ENCODE results near the gene NMT1.
"Not testable (repeated sequence)": the region's sequence is repeated elsewhere in the genome, so short reads cannot be mapped to it uniquely, and the experiment has no call there.

The NMT1 gene

GRCh38 chr17:45120558-45120957 lies 59.4 kb downstream of the NMT1 start:
- no peak for DNase-seq (ENCODE audit: low spot score)

- DNase-seq (ENCODE audit: low spot score), result no peak
Measured at GRCh38 chr17:45121055-45121454, 59.9 kb downstream of the NMT1 start.

- no peak for DNase-seq (ENCODE audit: low spot score)
Measured at GRCh38 chr17:45123076-45123770, 62.1 kb downstream of the NMT1 start.

- peak; percentile 95 for DNase-seq (ENCODE audit: low spot score)
Measured at GRCh38 chr17:45123930-45124796, 63.0 kb downstream of the NMT1 start.

GRCh38 chr17:45124797-45125122 lies 63.6 kb downstream of the NMT1 start:
- DNase-seq (ENCODE audit: low spot score), result not testable (repeated sequence)

- DNase-seq (ENCODE audit: low spot score), result no peak
Measured at GRCh38 chr17:45125509-45125908, 64.4 kb downstream of the NMT1 start.

- DNase-seq (ENCODE audit: low spot score), result no peak
Measured at GRCh38 chr17:45127207-45127547, 66.1 kb downstream of the NMT1 start.

GRCh38 chr17:45127548-45128300 lies 66.6 kb downstream of the NMT1 start:
- peak; percentile 70 for DNase-seq (ENCODE audit: low spot score)

GRCh38 chr17:45128331-45128730 lies 67.2 kb downstream of the NMT1 start:
- no peak for DNase-seq (ENCODE audit: low spot score)

- DNase-seq (ENCODE audit: low spot score), result no peak
Measured at GRCh38 chr17:45128989-45129388, 67.9 kb downstream of the NMT1 start.

GRCh38 chr17:45129426-45129939 lies 68.4 kb downstream of the NMT1 start:
- peak; percentile 63 for DNase-seq (ENCODE audit: low spot score)

- peak; percentile 71 for DNase-seq (ENCODE audit: low spot score)
Measured at GRCh38 chr17:45129940-45130680, 69.0 kb downstream of the NMT1 start.

- no peak for DNase-seq (ENCODE audit: low spot score)
Measured at GRCh38 chr17:45130681-45131615, 69.8 kb downstream of the NMT1 start.

GRCh38 chr17:45131616-45132319 lies 70.7 kb downstream of the NMT1 start:
- peak; percentile 50 for DNase-seq (ENCODE audit: low spot score)

- peak; percentile 85 for DNase-seq (ENCODE audit: low spot score)
Measured at GRCh38 chr17:45132320-45132571, 71.1 kb downstream of the NMT1 start, which contains the start of gene PLCD3. PLCD3 (minus strand) TSS chr17:45132515; CDS start chr17:45132410, 105 bp downstream.

- peak; percentile 89 for DNase-seq (ENCODE audit: low spot score)
Measured at GRCh38 chr17:45132572-45133463, 71.7 kb downstream of the NMT1 start.

GRCh38 chr17:45135192-45135977 lies 74.3 kb downstream of the NMT1 start, which contains the start of gene ACBD4:
ACBD4 (plus strand) TSS chr17:45135687; CDS start chr17:45136145, 458 bp downstream.
- peak; percentile 96 for DNase-seq (ENCODE audit: low spot score)
